Glomerular visceral epithelial cell (primary cell): Measurements from ENCODE around the gene DIRAS3.
A peak's percentile ranks its signal among the peaks of the same experiment; 100 is the strongest.
"Not testable (repeated sequence)": the region's sequence is repeated elsewhere in the genome, so short reads cannot be mapped to it uniquely, and the experiment has no call there.

Source experiments
- DNase-seq: peaks from one replicate; pipeline ENCODE4 v3.0.0-alpha.2; 2016; ENCODE audit errors: extremely low spot score

Gene DIRAS3

DNA sequence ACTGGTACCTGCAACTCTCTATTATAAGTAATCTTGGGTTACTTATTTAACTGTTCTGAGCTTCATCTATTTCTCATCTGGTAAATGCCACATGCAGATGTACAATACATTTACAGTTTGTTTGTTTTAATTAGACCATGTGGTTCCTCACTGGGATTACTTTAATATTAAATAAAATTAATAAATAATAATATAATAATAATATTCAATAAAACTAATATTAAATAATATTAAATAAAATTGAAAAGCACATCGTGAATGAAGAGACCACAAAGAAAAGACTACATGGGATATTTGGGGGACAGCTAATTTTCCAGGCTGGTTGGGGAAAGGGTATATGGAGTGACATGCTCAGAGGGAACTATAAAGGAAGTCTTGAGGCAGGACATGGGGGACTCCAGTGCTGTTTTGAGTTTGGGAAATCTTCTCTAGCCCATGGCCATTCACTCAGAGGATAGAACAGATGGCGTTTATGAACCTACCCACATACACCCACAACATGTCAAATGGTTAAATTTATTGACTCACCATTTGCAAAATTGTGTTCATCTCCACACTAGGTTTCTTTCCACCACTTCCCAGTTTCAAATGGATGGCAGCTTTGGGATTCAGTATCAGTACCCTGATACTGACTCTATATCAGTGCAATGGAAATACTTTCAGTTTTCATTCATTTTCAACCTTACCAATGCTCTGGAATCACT lies 25.6 kb downstream of the DIRAS3 start:
- no peak for DNase-seq

DNA sequence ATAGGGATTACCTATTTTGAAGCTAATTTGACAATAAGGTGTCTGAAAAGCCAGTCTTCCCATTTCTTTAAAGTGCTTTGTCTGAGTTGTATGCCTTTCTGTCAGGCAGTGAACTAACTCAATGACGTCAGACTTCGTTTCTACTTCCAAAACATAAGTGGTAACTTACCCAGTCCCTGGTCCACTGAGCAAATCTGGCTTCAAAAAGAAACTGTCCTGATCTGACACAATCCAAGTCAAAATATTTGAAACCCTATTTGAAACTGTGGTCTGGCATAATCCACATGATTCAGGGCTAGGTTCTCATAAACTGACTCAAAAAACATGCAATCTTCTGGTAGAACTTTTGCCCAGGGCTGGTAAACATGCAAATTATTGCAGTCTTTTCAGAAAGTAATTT lies 34.0 kb downstream of the DIRAS3 start:
- no peak for DNase-seq

DNA sequence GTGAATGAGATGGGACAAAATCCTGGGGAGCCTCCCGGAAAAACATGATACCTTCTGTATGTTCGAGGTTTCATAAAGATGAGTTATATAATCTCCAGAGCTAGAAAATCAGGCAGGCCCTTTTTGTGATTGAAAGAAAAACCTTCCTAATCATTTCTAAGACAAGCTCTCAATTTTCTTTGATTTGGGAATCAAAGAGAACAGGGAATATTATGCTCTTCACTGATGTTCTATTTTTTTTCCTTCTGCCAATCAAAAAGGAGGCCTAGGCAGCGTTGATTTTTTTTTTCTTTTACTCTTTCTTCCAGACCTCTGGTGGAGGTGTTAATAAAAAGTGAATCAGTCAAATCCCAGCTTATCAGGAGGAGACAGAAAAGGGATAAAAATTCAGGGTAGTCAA lies 34.5 kb downstream of the DIRAS3 start:
- no peak for DNase-seq

DNA sequence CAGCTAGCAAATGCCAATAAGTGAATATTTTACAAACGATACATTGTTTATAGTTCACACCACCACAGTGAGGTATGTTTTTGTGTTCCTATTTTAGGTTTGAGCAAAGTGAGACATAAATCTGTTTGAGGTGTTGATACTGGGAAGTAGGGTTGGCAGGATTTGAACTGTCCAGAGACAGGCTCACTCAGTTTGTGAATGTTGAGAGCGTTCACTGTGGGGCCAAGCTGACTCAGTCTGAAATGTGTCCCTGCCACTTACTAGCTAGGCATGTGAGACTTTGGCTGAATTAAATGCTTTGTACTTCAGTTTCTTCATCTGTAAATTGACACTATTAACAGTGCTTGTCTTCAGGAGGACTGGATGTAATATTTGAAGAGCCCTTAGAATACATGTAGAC lies 35.1 kb downstream of the DIRAS3 start:
- DNase-seq, result no peak

DNA sequence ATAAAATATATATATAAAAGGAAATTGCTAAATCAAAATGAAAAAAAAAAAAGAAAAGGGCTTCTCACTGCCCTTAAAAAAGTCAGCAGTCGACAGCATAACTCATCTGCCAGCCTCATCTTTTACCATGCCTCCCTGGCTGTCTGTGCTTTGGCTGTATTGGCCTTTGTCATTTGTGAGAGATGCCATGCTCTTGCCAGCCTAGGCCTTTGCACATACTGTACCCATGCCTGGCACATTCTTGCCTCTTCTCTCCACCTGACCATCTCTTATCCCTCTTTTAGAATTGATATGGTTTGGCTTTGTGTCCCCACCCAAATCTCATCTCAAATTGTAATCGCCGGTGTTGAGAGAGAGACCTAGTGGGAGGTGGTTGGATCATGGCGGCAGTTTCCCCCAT lies 37.1 kb downstream of the DIRAS3 start:
- DNase-seq, result no peak

DNA sequence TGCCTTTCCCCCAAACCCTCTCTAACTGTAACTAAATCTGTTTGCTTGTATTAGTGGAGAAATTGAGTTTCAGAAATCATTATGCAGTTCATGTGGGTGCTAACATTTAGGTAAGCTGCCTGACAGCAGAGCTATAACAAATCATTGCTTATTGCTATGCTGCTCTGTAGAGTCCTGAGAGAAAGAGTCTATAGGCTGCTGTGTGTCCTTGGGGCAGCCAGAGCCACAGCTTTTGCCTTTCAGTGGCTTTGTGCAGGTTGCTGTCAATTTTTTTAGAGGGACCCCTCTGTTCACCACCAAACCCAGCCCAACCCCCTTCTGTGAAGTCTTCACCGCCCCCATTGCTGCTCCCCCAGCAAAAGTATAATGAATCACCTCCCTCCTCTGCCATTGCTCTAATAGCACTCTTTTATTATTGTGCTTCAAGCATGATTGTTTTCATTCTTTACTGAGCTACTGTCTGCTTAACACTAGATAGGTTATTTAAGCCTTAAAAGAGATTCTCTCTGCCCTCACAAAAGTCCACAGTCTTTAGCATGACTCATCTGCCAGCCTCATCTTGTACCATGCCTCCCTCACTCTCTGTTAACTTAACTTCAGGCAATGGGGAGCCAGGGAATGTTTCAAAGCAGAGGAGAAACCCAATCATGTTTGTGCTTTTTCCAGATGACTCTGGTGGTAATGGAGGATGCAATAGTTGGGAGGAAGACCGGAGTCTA lies 38.6 kb downstream of the DIRAS3 start:
- DNase-seq, result no peak

DNA sequence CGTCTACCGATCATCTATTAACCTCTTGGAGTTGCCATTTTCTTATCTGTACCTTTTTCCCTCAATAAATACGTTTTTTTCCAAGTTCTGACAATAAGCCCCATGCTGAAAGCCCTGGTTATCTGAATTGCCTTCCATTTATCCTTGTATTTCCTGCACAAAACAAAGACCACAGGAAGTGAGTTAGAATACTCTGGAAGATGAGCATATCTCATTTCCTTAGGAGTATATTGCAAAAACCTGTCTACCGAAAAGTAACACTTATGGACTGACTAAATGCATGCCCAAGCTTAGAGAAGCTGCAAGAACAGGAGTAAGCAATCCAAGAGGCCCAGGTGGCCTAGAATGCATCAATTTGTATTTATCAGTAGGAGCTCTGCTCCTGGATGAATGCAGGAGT lies 39.9 kb downstream of the DIRAS3 start:
- no peak for DNase-seq

DNA sequence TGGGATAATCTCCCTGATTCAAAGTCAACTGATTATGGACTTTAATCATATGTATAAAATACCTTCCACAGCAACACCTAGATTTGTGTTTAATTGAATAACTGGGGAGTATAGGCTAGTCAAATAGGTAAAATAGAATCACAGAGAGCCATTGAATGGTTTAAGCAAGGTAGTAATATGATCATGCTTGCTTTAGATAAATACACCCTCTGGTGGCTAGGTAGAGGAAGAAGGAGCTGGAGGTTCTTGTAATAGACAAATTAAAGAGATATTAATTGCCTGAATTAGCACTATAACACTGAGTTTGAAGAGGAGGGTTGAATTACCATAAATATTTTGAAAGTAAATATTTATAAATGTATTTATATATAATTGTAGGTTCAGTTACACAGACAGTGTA lies 40.3 kb downstream of the DIRAS3 start:
- DNase-seq, result peak; percentile 23

DNA sequence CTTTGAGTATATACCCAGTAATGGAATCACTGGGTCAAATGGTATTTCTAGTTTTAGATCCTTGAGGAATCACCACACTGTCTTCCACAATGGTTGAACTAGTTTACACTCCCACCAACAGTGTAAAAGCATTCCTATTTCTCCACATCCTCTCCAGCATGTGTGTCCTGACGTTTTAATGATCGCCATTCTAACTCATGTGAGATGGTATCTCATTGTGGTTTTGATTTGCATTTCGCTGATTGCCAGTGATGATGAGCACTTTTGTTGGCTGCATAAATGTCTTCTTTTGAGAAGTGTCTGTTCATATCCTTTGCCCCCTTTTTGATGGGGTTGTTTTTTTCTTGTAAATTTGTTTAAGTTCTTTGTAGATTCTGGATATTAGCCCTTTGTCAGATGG lies 46.8 kb downstream of the DIRAS3 start:
- not testable (repeated sequence) for DNase-seq

DNA sequence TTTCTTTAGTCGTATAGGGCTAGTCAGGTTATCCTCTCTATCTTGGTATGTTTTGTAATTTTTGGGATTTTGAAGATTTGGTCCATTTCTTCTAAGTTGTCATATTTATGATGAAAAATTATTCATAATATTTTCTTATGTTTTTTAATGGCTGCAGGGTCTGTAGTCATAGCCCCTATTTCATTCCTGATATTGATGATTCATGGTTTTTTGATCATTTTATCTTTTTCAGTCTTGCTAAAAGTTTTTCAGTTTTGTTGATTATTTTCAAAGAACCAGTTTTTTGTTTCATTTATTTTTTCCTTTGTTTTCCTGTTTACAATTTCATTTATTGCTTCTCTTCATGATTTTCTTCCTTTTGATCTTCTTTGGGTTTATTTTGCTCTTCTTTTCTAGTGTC lies 50.2 kb downstream of the DIRAS3 start:
- no peak for DNase-seq

DNA sequence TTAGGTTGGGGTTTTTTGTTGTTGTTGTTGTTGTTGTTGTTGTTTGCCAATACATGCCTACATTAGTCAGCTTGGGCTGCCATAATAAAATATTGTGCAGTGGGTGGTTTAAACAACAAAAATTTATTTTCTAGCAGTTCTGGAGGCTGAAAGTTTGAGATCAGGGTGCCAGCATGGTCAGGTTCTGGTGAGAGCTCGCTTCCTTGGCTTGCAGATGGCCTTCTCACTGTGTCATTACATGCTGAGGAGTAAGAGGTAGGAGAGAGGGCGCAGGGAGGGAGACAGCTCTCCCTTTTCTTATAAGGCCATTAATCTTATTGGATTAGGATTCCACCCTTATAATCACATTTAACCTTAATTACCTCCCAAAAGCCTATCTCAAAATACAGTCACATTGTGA lies 52.7 kb downstream of the DIRAS3 start:
- DNase-seq, result no peak
